HEK293T (cell line): Measurements from ENCODE around the gene MTG2.

Experiments
- CTCF ChIA-PET: fragments of 350-600 bp; formaldehyde crosslinking; extraction: SDS; loops from one replicate; lab custom pipeline; 2021; ENCODE audit warnings: antibody characterized with exemption, inconsistent platforms; lab: Yijun Ruan, JAX
- POLR2A ChIA-PET: fragments of 350-600 bp; formaldehyde crosslinking; extraction: SDS; loops from one replicate; lab custom pipeline; 2020; ENCODE audit warnings: antibody characterized with exemption, inconsistent platforms; lab: Yijun Ruan, JAX
- DNase-seq: peaks from one replicate; pipeline ENCODE4 v3.0.0; 2012; ENCODE audit warnings: mixed read lengths; ENCODE audit errors: extremely low spot score
- ARNT ChIP-seq: fragments of 450-650 bp; IDR thresholded peaks from 2 replicates; pipeline ENCODE4 v1.6.1; 2017; ENCODE audit warnings: mild to moderate bottlenecking
- BHLHE40 ChIP-seq: fragments of 450-650 bp; IDR thresholded peaks from 2 replicates; pipeline ENCODE4 v1.6.1; 2016; ENCODE audit warnings: mild to moderate bottlenecking, moderate library complexity, borderline replicate concordance
- CTBP1 ChIP-seq: fragments of 450-650 bp; IDR thresholded peaks from 2 replicates; pipeline ENCODE4 v1.6.1; 2016; ENCODE audit warnings: borderline replicate concordance
- ELF4 ChIP-seq: fragments of 450-650 bp; IDR thresholded peaks from 2 replicates; pipeline ENCODE4 v1.6.1; 2017; ENCODE audit warnings: antibody characterized with exemption
- FOXA1 ChIP-seq: fragments of 450-650 bp; IDR thresholded peaks from 2 replicates; pipeline ENCODE4 v1.6.1; 2016; ENCODE audit warnings: mild to moderate bottlenecking
- FOXK2 ChIP-seq: fragments of 450-650 bp; IDR thresholded peaks from 2 replicates; pipeline ENCODE4 v1.6.1; 2016; ENCODE audit warnings: mild to moderate bottlenecking
- FOXM1 ChIP-seq: fragments of 450-650 bp; IDR thresholded peaks from 2 replicates; pipeline ENCODE4 v1.6.1; 2017; ENCODE audit warnings: mild to moderate bottlenecking, borderline replicate concordance
- HDGF ChIP-seq: fragments of 450-650 bp; IDR thresholded peaks from 2 replicates; pipeline ENCODE4 v1.6.1; 2017; ENCODE audit warnings: antibody characterized with exemption, borderline replicate concordance
- L3MBTL2 ChIP-seq: fragments of 450-650 bp; conservative IDR thresholded peaks from 2 replicates; pipeline ENCODE4 v1.6.1; 2016; ENCODE audit warnings: mild to moderate bottlenecking
- LEF1 ChIP-seq: fragments of 450-650 bp; IDR thresholded peaks from 2 replicates; pipeline ENCODE4 v1.6.1; 2017; ENCODE audit warnings: mild to moderate bottlenecking, borderline replicate concordance
- NFRKB ChIP-seq: fragments of 450-650 bp; IDR thresholded peaks from 2 replicates; pipeline ENCODE4 v1.6.1; 2016; ENCODE audit warnings: mild to moderate bottlenecking, moderate library complexity
- SP1 ChIP-seq: fragments of 450-650 bp; IDR thresholded peaks from 2 replicates; pipeline ENCODE4 v1.6.1; 2017
- SUZ12 ChIP-seq: fragments of 450-650 bp; IDR thresholded peaks from 2 replicates; pipeline ENCODE4 v1.6.1; 2016; ENCODE audit warnings: mild to moderate bottlenecking
- TARDBP ChIP-seq: fragments of 450-650 bp; IDR thresholded peaks from 2 replicates; pipeline ENCODE4 v1.6.1; 2016
- ZNF384 ChIP-seq: fragments of 450-650 bp; IDR thresholded peaks from 2 replicates; pipeline ENCODE4 v1.6.1; 2016
- TF ChIP-seq, protein P1 (sequence below): fragments of 450-650 bp; IDR thresholded peaks from 2 replicates; pipeline ENCODE4 v1.6.1; 2016

MTG2 gene

GRCh38 chr20:62225820-62226635 is 43.2 kb downstream of the MTG2 start:
- CTCF ChIA-PET = no interaction called here
- TF ChIP-seq, protein P1, sequence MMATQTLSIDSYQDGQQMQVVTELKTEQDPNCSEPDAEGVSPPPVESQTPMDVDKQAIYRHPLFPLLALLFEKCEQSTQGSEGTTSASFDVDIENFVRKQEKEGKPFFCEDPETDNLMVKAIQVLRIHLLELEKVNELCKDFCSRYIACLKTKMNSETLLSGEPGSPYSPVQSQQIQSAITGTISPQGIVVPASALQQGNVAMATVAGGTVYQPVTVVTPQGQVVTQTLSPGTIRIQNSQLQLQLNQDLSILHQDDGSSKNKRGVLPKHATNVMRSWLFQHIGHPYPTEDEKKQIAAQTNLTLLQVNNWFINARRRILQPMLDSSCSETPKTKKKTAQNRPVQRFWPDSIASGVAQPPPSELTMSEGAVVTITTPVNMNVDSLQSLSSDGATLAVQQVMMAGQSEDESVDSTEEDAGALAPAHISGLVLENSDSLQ = no peak
- TF ChIP-seq ELF4 = no peak
- no peak for TF ChIP-seq LEF1
- TF ChIP-seq ARNT = no peak
- TF ChIP-seq CTBP1 = no peak
- no peak for TF ChIP-seq SP1
- TF ChIP-seq L3MBTL2 = no peak
- TF ChIP-seq BHLHE40 = no peak
- no peak for TF ChIP-seq SUZ12
- POLR2A ChIA-PET = no interaction called here
- no peak for DNase-seq

GRCh38 chr20:62226707-62227590 is 44.1 kb downstream of the MTG2 start:
- TF ChIP-seq HDGF (no peak), NFRKB (no peak)
- ChIA-PET CTCF (no interaction called here), POLR2A (no interaction called here)
- DNase-seq = no peak

- ChIA-PET POLR2A (no interaction called here), CTCF (no interaction called here)
- no peak for TF ChIP-seq FOXK2
- no peak for TF ChIP-seq HDGF
- no peak for TF ChIP-seq ARNT
- TF ChIP-seq NFRKB = no peak
- no peak for TF ChIP-seq ELF4
- DNase-seq = no peak
Observed at GRCh38 chr20:62227591-62227976, 44.8 kb downstream of the MTG2 start.

DNA sequence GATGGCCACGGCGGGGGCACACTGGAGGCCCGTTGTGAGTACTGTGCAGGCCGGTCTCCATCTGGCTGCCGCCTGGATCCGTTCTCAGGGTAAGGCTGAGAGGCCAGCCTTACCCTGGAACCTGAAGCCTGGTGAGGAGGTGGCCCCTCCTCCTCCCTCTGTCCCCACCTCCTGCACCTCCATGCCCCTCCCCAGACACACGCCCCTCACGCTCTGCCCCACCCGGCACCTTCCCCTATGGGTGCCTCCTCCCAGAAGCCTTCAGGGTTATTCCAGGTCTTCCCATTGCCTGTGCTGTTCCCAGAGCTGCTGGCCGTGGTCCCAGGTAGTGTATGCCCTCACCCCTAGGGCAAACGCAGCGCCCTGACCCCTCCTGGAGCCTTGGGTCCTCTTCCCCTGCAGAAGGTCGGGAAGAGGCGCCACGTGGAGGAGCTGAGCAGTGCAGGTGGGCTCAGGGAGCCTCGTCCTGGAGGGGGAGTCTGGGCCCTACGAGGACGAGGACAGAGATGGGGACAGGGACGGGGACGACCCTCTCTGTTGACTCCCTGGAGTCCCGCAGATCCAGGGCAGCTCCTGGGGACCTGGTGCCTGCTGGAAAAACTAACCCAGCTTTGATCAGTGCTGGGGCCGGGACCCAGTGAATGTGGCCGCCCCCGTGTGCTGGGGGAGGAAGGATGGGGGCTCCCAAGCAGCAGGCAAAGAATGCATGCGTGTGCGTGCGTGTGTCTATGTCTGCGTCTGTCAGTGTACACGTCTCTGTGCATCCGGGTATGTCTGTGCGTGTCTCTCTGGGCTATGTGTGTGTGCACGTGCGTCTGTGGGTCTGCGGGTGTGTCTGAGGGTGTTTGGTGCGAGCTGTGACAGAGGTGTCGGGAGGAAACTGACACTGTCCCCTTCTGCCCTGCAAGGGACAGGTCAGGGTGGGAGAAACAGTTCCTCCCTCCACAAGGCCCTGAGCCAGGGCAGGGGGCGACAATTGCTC is 45.4 kb downstream of the MTG2 start:
- DNase-seq = no peak
- no peak for TF ChIP-seq BHLHE40
- TF ChIP-seq L3MBTL2 = 0 out of 2 replicates have a peak, but pooled peaks have one; percentile 16
- TF ChIP-seq, protein P1 = no peak
- TF ChIP-seq TARDBP = no peak
- TF ChIP-seq CTBP1 = no peak
- no peak for TF ChIP-seq FOXK2
- ChIA-PET CTCF (no interaction called here), POLR2A (no interaction called here)

DNA sequence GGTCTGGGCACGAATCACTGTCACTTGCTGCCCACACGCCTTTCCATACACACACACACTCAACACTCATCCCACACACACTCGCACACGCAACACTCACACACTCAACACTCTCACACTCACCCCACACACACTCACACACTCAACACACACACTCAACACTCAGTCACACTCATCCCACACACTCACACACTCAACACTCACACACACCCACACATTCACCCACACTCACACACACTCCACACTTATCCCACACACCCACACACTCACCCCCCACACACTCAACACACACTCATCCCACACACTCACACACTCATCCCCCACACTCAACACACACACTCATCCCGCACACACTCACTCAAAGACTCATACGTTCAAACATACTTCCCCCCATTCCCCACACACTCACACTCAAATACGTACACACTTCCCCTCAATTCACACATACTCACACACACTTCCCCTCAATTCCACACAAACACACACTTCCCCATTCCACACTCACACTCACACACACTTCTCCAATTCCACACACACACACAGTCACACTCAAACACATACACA is 46.2 kb downstream of the MTG2 start:
- ChIA-PET POLR2A (no interaction called here), CTCF (no interaction called here)
- TF ChIP-seq, protein P1 = no peak
- no peak for TF ChIP-seq ZNF384
- no peak for TF ChIP-seq LEF1
- no peak for TF ChIP-seq FOXA1
- no peak for TF ChIP-seq BHLHE40
- TF ChIP-seq TARDBP = no peak
- no peak for TF ChIP-seq L3MBTL2
- no peak for TF ChIP-seq CTBP1
- no peak for TF ChIP-seq FOXM1
- no peak for TF ChIP-seq HDGF
- no peak for DNase-seq

DNA sequence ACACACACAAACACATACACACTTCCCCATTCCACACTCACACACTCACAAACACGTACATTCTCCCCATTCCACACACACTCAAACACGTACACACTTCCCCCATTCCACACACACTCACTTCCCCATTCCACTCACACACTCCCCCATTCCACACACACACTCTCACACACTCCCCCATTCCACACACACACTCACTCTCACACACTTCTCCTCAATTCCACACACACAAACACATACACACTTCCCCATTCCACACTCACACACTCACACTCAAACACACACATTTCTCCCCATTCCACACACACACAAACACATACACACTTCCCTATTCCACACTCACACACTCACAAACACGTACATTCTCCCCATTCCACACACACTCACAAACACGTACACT is 46.8 kb downstream of the MTG2 start:
- ChIA-PET CTCF (no interaction called here), POLR2A (no interaction called here)
- no peak for DNase-seq
- no peak for TF ChIP-seq L3MBTL2
- TF ChIP-seq FOXM1 = no peak
